HepG2 (cell line): ENCODE measurements around the gene KMT5C. TPM values are rescaled to one million over a fixed set of nuclear protein-coding genes. Genes with fewer than 3 reads are reported as not detected.

Experiments
- ATAC-seq: fragments of 200-7000 bp; cut with Tn5 transposase; 3 replicates; pipeline ENCODE4 v1.9.1; 2020; ENCODE audit warnings: mild to moderate bottlenecking, moderate library complexity
- BruUV-seq: library from RNA; stranded (reverse); fragments of 400-500 nt; replicated peaks from 2 replicates; lab custom pipeline; 2021; lab: Mats Ljungman, UMichigan
- CTCF ChIA-PET: fragments of 300-600 bp; formaldehyde crosslinking; extraction: SDS; loops from one replicate; lab custom pipeline; 2021; ENCODE audit warnings: low total read pairs, inconsistent platforms, low intra/inter-chr PET ratio; lab: Yijun Ruan, JAX
- POLR2A ChIA-PET: fragments of 350-600 bp; sonication (Branson Sonifier 250); formaldehyde crosslinking; loops from one replicate; lab custom pipeline; 2020; ENCODE audit warnings: antibody characterized with exemption, inconsistent platforms; lab: Yijun Ruan, JAX
- DNase-seq: peaks from one replicate; pipeline ENCODE4 v3.0.0-alpha.2; 2015; ENCODE audit warnings: low spot score
- FAIRE-seq: peaks from 3 replicates; lab custom pipeline; 2011; peaks lifted over from hg19 to GRCh38; lab: Jason Lieb, UNC
- H2AFZ ChIP-seq: one replicate; pipeline ENCODE4 v1.6.1; 2011; ENCODE audit warnings: low read length, inconsistent platforms
- H3K27ac ChIP-seq: fragments of 300-600 bp; 3 replicates; pipeline ENCODE4 v1.8.0; 2011; ENCODE audit warnings: mixed run types, mild to moderate bottlenecking, mixed read lengths, low read length, inconsistent platforms; ENCODE audit not compliant: insufficient read depth; ENCODE audit errors: extremely low read length
- H3K27me3 ChIP-seq, 2 experiments: fragments of 200-600 bp in 1 of 2; 2 replicates in 1 of 2; 3 replicates in 1 of 2; pipeline versions ENCODE4 v1.6.0 to v1.8.0; 2011; ENCODE audit warnings: low read length in 2 of 2, mild to moderate bottlenecking in 2 of 2, moderate library complexity in 2 of 2, inconsistent platforms in 1 of 2; ENCODE audit not compliant: insufficient read depth in 2 of 2, control insufficient read depth in 1 of 2
- H3K36me3 ChIP-seq, 2 experiments: fragments of 200-600 bp in 1 of 2; replicated peaks in 1 of 2; 2 replicates in 1 of 2; 3 replicates in 1 of 2; pipeline versions ENCODE4 v1.5.1 to v1.8.0; 2011; ENCODE audit warnings: low read length in 2 of 2, inconsistent platforms in 1 of 2; ENCODE audit not compliant: insufficient read depth in 2 of 2, control insufficient read depth in 1 of 2
- H3K4me1 ChIP-seq: 2 replicates; pipeline ENCODE4 v1.5.1; 2012; ENCODE audit warnings: low read length, inconsistent platforms; ENCODE audit not compliant: insufficient read depth
- H3K4me2 ChIP-seq: 2 replicates; pipeline ENCODE4 v1.6.0; 2011; ENCODE audit warnings: low read depth, low read length, inconsistent platforms
- H3K4me3 ChIP-seq, 3 experiments: fragments of 200-600 bp in 1 of 3; sonication (generic), shearing (Covaris generic) in 1 of 3; replicated peaks in 1 of 3; 2 replicates each; pipeline ENCODE4 v1.5.1; 2011 to 2016; ENCODE audit warnings: low read length in 3 of 3, inconsistent platforms in 2 of 3, low read depth in 2 of 3, mild to moderate bottlenecking in 2 of 3, control low read depth in 1 of 3, mixed read lengths in 1 of 3; ENCODE audit not compliant: insufficient read depth in 1 of 3
- H3K79me2 ChIP-seq: one replicate; pipeline ENCODE4 v1.6.1; 2011; ENCODE audit warnings: low read length, inconsistent platforms; ENCODE audit not compliant: insufficient read depth
- H3K9ac ChIP-seq: 2 replicates; pipeline ENCODE4 v1.6.0; 2011; ENCODE audit warnings: mild to moderate bottlenecking, low read depth, low read length, inconsistent platforms; ENCODE audit not compliant: insufficient read depth
- H3K9me3 ChIP-seq: 2 replicates; pipeline ENCODE4 v1.5.1; 2012; ENCODE audit warnings: mild to moderate bottlenecking, low read length
- H4K20me1 ChIP-seq: 2 replicates; pipeline ENCODE4 v1.6.0; 2011; ENCODE audit warnings: inconsistent platforms, mild to moderate bottlenecking, low read length, moderate library complexity; ENCODE audit not compliant: insufficient read depth
- AGO2 ChIP-seq: fragments of 200-400 bp; formaldehyde crosslinking; optimal IDR thresholded peaks from 2 replicates; pipeline ENCODE3; 2017; ENCODE audit warnings: mild to moderate bottlenecking, low read depth, low read length, moderate library complexity
- AKAP8 ChIP-seq: sonication (generic); formaldehyde crosslinking; IDR thresholded peaks from 2 replicates; pipeline ENCODE4 v1.5.1; 2020; ENCODE audit warnings: mild to moderate bottlenecking, missing genetic modification reagents
- KDM2A ChIP-seq: sonication (generic); formaldehyde crosslinking; IDR thresholded peaks from 2 replicates; pipeline ENCODE4 v1.4.0; 2020; ENCODE audit warnings: low read depth, missing genetic modification reagents, borderline replicate concordance
- PAF1 ChIP-seq: IDR thresholded peaks from 2 replicates; pipeline ENCODE4 v1.6.1; 2016; ENCODE audit warnings: missing genetic modification reagents, missing compliant biosample characterization
- PHB2 ChIP-seq: fragments of 450-650 bp; IDR thresholded peaks from 2 replicates; pipeline ENCODE4 v1.6.1; 2018; ENCODE audit not compliant: partially characterized antibody
- POLR2G ChIP-seq: fragments of 200-400 bp; formaldehyde crosslinking; IDR thresholded peaks from 2 replicates; pipeline ENCODE4 v1.6.1; 2018; ENCODE audit warnings: mild to moderate bottlenecking, low read depth, low read length, moderate library complexity
- RBM22 ChIP-seq: fragments of 200-400 bp; formaldehyde crosslinking; optimal IDR thresholded peaks from 2 replicates; pipeline ENCODE3; 2017; ENCODE audit warnings: mild to moderate bottlenecking, low read length, moderate library complexity
- SP140L ChIP-seq: sonication (generic); formaldehyde crosslinking; IDR thresholded peaks from 2 replicates; pipeline ENCODE4 v1.4.0; 2020; ENCODE audit warnings: missing genetic modification reagents, borderline replicate concordance
- ZNF430 ChIP-seq: sonication (generic); formaldehyde crosslinking; IDR thresholded peaks from 2 replicates; pipeline ENCODE4 v1.9.0; 2021; ENCODE audit warnings: mild to moderate bottlenecking, missing genetic modification reagents
- WGBS: methylation state at CpG from one replicate; pipeline ENCODE4 v1.1.6; 2017; ENCODE audit warnings: low lambda C conversion rate; 5-methylcytosine and 5-hydroxymethylcytosine counted together
- in situ Hi-C: cut with HindIII; loops from 2 replicates; pipeline ENCODE4 v1.10.0; 2017; ENCODE audit warnings: low pct_unique_long_range_greater_than_20kb; ENCODE audit not compliant: extremely low pct_ligation_motif_present
- intact Hi-C: fragments of 100-400 bp; cut with micrococcal nuclease; formaldehyde crosslinking; loops from one replicate; pipeline ENCODE4 v1.10.0; 2022; ENCODE audit not compliant: unreplicated experiment
- polyA plus RNA-seq, 8 experiments: library from polyadenylated mRNA; depleted of rRNA in 3 of 8; stranded (reverse) in 7 of 8; unstranded in 1 of 8; fragments of >200 nt; fragmentation: Illumina TruSeq in 4 of 8; extraction: Trizol in 4 of 8; gene quantifications; 2 replicates each; pipeline versions ENCODE4 v1.2.1 to v1.2.3, GENCODE V29; 2011 to 2016; ENCODE audit warnings: low read depth in 4 of 8, missing spikeins in 1 of 8, mixed read lengths in 1 of 8; ENCODE audit not compliant: insufficient read depth in 1 of 8
- total RNA-seq, 5 experiments: library from RNA; depleted of rRNA; stranded (reverse); fragments of >200 nt; fragmentation: Illumina TruSeq; extraction: Trizol; gene quantifications; 2 replicates each; pipeline ENCODE4 v1.2.3, GENCODE V29; 2016; ENCODE audit warnings: low read depth in 1 of 5
- TF ChIP-seq, protein P1 (sequence below): sonication (generic); formaldehyde crosslinking; IDR thresholded peaks from 2 replicates; pipeline ENCODE4 v1.4.0; 2020; ENCODE audit warnings: mild to moderate bottlenecking, missing genetic modification reagents, borderline replicate concordance
- TF ChIP-seq, protein P2 (sequence below): sonication (generic); formaldehyde crosslinking; IDR thresholded peaks from 2 replicates; pipeline ENCODE4 v1.5.0; 2020; ENCODE audit warnings: missing genetic modification reagents

Gene KMT5C
- total and polyA plus RNA-seq, 2 of the 13 experiments (the other 11 are each of a cell fraction or from before 2014, with no cell fraction given): 5.5 to 9.0 TPM

DNA sequence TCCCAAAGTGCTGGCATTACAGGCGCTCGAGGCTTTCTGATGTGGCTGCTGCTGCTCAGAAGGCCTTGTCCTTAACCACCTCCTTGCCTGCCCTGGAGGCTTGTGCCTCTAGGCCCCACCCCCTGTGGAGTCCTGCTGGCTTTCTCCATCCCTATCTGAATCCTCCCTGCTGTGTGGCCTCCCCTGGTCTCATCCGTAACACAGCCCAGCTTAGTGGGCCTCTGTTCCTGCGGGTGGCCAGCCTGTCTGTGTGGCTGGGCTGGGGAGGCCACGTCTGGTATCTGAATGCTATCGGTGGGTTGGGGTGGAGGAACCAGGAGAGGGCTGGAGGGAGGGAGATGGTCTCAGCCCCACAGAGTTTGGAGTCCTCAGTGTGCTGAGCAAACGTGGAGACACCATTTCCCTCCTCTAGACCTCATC is 50.8 kb downstream of the KMT5C start:
- intact Hi-C loops (no loop called here), in situ Hi-C loops (no loop called here)
- Histone ChIP-seq H3K27ac (no peak overlapping the region), H3K9ac (no peak overlapping the region), H3K4me1 (peaks cover 55% of the 10 kb centered on the region), H3K4me2 (no peak overlapping the region), H4K20me1 (peaks cover 48% of the 10 kb centered on the region), H3K4me3 (no peak overlapping the region), H3K27me3 (no peaks in the 10 kb centered on the region; a peak in 1 of 5 replicates), H3K36me3 (peaks cover 16 to 35% of the 10 kb centered on the region in 2 experiments), H2AFZ (no peak overlapping the region), H3K79me2 (peaks cover 27% of the 10 kb centered on the region), H3K9me3 (no peaks in the 10 kb centered on the region)
- ATAC-seq (no peak), DNase-seq (no peak), FAIRE-seq (no peak)
- BruUV-seq: no TSS peak
- CTCF ChIA-PET: no interaction called here
- 98% methylated on average over 7 of the region's 7 CpGs for WGBS
- POLR2A ChIA-PET: interaction anchor here (1.3 to 9.7 kb wide), 3 partner anchors 16 to 51 kb away, joined by 3 to 62 read pairs (median 3); partner anchors contain the start of gene UBE2S
- TF ChIP-seq, protein P1, sequence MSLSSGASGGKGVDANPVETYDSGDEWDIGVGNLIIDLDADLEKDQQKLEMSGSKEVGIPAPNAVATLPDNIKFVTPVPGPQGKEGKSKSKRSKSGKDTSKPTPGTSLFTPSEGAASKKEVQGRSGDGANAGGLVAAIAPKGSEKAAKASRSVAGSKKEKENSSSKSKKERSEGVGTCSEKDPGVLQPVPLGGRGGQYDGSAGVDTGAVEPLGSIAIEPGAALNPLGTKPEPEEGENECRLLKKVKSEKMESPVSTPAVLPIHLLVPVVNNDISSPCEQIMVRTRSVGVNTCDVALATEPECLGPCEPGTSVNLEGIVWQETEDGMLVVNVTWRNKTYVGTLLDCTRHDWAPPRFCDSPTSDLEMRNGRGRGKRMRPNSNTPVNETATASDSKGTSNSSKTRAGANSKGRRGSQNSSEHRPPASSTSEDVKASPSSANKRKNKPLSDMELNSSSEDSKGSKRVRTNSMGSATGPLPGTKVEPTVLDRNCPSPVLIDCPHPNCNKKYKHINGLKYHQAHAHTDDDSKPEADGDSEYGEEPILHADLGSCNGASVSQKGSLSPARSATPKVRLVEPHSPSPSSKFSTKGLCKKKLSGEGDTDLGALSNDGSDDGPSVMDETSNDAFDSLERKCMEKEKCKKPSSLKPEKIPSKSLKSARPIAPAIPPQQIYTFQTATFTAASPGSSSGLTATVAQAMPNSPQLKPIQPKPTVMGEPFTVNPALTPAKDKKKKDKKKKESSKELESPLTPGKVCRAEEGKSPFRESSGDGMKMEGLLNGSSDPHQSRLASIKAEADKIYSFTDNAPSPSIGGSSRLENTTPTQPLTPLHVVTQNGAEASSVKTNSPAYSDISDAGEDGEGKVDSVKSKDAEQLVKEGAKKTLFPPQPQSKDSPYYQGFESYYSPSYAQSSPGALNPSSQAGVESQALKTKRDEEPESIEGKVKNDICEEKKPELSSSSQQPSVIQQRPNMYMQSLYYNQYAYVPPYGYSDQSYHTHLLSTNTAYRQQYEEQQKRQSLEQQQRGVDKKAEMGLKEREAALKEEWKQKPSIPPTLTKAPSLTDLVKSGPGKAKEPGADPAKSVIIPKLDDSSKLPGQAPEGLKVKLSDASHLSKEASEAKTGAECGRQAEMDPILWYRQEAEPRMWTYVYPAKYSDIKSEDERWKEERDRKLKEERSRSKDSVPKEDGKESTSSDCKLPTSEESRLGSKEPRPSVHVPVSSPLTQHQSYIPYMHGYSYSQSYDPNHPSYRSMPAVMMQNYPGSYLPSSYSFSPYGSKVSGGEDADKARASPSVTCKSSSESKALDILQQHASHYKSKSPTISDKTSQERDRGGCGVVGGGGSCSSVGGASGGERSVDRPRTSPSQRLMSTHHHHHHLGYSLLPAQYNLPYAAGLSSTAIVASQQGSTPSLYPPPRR: no peak
- peak; percentile 71; the same call in 1 of the 2 replicates for TF ChIP-seq PAF1 (CRISPR knock-in tag)
- peak; percentile 55 for TF ChIP-seq AGO2
- 0 out of 2 replicates have a peak, but pooled peaks have one; percentile 10 for TF ChIP-seq AKAP8 (CRISPR knock-in tag)
- TF ChIP-seq ZNF430 (CRISPR knock-in tag): no peak
- TF ChIP-seq, protein P2, sequence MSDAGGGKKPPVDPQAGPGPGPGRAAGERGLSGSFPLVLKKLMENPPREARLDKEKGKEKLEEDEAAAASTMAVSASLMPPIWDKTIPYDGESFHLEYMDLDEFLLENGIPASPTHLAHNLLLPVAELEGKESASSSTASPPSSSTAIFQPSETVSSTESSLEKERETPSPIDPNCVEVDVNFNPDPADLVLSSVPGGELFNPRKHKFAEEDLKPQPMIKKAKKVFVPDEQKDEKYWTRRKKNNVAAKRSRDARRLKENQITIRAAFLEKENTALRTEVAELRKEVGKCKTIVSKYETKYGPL (CRISPR knock-in tag): no peak
- TF ChIP-seq PHB2: no peak
- TF ChIP-seq POLR2G: peak; percentile 15
- TF ChIP-seq RBM22: peak; percentile 85
- no peak for TF ChIP-seq SP140L (CRISPR knock-in tag)
- TF ChIP-seq KDM2A: 0 out of 2 replicates have a peak, but pooled peaks have one; percentile 1
